Activated CD4-positive, CD25-positive, alpha-beta regulatory T cell treated with anti-CD3 and anti-CD28 coated beads, Interleukin-2, amount 50 U/mL, for 24 hours (primary cell): Measurements from ENCODE around the gene PTPRN2.

Experiments
- ATAC-seq, 2 donors: fragments of 150-1000 bp; cut with Tn5 transposase; one replicate each; pipeline ENCODE4 v1.10.0; 2021; ENCODE audit warnings: mild to moderate bottlenecking in 1 of 2, moderate library complexity in 1 of 2

PTPRN2 gene

GRCh38 chr7:157526005-157526912 lies 1061.4 kb downstream of the PTPRN2 start:
- no peak for ATAC-seq

DNA sequence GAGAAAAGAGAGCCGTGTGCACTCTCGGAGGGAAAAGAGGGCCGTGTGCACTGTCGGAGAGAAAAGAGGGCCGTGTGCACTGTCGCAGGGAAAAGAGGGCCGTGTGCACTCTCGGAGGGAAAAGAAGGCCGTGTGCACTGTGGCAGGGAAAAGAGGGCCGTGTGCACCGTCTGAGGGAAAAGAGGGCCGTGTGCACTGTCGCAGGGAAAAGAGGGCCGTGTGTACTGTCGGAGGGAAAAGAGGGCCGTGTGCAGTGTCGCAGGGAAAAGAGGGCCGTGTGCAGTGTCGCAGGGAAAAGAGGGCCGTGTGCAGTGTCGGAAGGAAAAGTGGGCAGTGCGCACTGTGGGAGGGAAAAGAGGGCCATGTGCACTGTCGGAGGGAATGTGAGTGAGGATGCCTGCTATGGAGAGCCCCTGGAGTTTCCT lies 1062.1 kb downstream of the PTPRN2 start:
- ATAC-seq: no peak

GRCh38 chr7:157524731-157525130 lies 1062.9 kb downstream of the PTPRN2 start:
- ATAC-seq: no peak

GRCh38 chr7:157523766-157524421 lies 1063.7 kb downstream of the PTPRN2 start:
- no peak for ATAC-seq

DNA sequence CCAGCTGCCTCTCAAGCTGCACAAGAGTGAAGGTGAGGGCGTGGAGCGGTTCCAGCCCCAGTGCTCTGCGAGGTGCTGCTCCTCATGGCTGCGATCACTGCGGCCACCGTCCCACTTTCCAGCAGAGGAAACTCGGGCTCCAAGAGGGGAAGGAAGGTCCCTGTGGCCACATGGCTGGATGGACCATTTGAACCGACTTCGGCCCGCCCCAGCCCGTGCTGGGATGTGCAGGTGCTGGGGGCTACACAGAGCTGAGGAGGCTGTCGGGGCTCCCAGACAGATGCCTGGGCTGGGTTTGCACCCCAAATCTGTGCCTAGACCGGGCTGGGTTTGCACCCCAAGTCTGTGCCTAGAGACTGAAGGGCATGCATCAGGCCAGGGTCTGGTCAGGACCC lies 1064.3 kb downstream of the PTPRN2 start:
- no peak for ATAC-seq

- no peak for ATAC-seq
Measured at GRCh38 chr7:157522954-157523353, 1064.7 kb downstream of the PTPRN2 start.

DNA sequence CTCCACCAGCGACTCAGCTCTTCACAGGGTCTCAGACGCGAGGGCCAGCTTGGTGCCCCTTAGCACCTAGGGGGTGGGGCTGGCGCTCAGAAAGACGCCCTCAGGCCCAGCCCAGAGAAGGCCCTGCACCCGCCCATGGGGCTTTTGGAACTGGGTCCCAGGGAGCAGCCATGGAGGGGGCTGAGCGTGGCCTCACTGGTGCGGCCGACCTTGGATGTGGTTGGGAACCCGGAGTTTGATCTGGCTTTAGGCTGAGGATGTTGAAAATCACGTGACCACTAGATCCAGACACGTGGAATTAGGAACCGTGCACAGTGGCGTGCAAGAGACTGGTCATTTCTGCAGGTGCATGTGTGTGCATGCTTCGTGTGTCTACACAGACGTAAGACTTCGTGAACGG lies 1065.4 kb downstream of the PTPRN2 start:
- ATAC-seq: no peak

DNA sequence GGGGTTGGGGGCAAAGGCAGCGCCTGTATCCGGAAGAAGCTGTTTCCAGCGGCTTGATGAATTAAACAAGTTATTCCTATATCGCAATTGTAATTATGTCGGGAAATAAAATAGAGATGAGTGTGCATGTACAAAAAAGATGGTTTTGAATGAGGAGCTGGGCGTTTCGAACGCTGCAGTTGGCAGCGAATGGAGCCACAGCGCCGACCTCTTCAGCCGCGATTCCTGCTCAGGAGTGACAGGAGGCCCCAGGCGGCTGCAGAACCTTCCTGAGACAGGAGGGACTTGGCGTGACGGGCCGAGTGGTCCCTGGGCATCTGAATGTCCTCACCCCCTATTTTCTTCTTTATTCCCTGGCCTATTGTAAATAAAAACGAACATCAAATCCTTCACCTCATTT lies 1065.9 kb downstream of the PTPRN2 start:
- ATAC-seq: no peak

DNA sequence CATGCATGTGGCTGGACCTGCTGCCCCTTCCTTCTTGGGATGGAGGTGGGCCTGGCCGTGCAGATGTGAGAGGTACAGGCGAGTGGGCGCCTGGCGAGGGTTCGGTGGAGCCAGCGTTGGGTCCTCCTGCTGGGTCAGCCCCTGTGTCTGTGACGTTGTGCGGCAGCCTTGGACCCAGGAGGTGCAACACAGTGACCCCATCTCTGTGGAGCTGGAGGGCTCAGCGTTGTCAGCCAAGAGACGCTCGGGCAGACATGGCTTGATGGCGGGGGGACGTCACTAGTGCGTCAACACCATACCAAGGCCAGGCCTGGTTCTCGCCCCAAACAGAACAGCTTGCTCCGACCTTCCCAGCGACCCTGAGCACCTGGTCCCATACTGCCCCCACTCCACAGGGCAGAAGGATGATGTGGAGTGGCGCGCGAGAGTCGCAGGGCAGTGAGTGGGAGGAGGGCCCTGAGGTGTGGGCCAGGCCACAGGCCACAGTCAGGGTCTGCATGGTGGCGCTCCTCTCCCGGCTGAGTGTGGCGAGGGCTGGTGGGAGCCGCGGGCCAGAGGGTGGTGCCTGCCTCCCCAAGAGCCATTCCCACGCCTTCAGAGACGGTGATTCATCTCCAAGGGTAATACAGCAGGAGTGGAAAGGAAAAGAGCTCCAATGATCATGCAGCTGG lies 1066.4 kb downstream of the PTPRN2 start:
- no peak for ATAC-seq

DNA sequence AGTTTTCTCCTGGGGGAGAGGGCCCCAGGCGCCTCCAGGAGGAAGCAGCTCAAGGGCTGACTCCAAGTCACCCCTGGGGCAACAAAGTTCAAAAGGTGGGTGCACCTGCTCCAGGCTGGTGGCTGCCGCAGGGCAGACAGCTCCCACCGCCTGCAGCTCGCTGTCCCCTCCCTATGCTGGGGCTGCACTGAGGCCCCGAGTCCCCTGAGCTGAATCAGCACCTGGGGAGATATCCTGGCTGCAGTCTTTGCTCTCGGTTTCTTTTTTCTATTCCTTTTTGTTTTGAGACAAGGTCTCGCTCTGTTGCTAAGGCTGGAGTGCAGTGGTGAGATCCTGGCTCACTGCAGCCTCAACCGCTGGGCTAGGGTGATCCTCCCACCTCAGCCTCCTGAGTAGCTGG lies 1067.4 kb downstream of the PTPRN2 start:
- no peak for ATAC-seq

DNA sequence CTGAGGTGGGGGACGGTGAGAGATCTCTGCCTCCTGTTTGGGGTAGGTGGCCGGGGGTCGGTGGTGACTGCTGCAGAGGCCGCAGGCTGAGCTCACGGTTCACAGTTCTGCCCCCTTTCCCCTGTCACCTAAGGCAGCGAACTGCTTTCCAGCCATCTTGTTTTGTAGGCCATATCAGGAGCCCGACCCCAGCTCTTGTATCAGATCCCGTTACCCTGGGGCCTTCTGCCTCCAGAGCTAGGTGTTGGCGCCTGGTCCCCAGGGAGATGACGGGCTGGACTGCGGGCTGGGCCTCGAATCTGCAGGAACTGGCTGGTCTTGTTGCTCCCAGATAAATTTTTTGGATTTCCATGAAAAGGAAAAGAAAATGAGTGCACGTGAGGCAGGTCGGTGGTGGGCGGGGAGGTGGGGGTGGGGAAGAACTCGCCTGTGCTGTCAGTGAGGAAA lies 1067.8 kb downstream of the PTPRN2 start:
- ATAC-seq: no peak

DNA sequence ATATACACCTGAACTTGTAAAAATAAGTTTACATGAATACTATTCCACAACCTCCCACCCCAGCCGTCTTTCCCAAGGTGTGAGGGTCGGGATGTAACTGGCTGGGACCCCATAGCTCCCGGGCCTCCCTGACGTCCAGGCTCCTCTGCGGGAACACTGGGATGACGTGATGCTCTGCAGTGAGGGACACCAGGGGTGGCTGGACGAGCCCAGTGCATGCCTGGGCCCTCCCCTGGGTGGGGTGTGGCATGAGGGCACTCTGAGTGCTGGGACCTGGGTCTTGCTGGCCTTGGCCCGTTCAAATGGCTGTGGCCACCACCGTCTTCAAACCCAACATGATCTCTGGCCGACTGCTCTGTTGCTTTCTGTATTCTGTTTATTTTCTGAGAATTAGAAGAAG lies 1068.4 kb downstream of the PTPRN2 start:
- ATAC-seq: no peak

DNA sequence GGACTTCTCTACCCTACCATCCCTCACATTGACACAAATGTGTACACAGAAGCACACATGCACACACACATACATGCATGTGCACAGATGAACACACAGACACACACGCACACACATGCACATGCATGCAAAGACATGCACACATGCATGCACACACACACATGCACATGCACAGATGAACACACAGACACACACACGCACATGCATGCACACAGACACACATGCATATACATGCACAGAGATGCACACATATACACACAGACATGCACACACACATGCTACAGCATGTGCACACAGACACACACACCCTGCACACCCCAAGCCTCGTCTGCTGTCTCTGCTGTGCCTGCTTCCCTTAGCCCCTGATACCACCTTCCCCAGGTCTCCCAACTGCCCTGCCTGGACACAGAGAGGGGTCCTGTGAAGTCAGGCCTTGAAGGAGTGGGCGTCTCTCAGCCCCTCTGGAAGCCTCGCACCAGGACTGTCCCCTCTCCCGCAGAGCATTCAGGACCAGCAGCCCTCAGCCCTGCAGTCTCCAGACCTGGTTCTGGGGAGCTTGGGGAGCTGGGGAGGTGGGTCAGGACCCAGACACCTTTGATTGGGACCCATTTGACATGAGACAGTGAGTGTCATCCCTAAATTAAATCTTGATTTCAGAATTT lies 1069.0 kb downstream of the PTPRN2 start:
- ATAC-seq: no peak

GRCh38 chr7:157517782-157518513 lies 1069.7 kb downstream of the PTPRN2 start:
- ATAC-seq: no peak

DNA sequence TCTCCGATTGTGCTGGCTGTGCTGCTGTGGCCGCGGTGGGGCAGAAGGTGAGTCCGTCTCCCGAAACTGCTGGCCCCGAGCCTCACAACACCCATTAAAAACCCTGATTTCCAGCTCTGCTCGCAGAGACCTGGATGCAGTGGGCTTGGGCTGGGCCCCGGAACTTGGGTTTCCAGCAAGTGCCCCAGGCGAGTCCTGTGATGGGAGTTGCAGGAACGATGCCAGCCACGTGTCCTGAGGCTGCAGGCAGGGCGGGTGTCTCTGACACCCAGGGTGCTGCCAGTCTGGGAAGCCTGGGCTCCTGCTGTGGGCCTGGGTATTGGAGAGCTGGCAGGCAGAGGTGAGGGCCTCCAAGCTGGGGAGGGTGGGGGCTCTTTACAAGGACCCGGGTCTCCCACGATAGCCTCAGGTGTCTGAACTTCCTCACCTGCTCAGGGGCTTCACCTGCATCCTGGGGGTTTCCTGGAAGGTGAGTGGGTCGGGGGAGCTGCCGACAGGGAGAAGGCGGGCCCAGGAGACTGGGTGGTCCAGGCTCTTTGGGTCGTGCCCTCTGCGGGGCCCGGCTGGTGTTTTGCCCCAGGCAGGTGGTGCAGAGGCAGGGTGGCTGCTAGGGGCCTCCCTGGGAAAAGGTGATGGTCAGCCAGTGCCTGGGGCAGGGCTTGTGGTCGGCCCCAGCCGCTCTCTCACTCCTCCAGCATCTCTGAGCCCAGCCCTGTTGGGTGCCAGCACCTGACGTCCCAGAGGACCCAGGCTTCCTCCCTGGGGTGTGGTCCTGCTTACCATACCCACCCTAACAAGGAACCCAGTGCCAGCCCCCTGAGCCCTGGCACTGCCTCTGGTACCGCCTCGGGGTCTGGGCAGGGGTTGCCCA lies 1070.5 kb downstream of the PTPRN2 start:
- no peak for ATAC-seq

GRCh38 chr7:157516311-157516710 lies 1071.3 kb downstream of the PTPRN2 start:
- no peak for ATAC-seq

GRCh38 chr7:157515342-157516041 lies 1072.1 kb downstream of the PTPRN2 start:
- no peak for ATAC-seq

GRCh38 chr7:157514746-157515145 lies 1072.9 kb downstream of the PTPRN2 start:
- ATAC-seq: no peak

DNA sequence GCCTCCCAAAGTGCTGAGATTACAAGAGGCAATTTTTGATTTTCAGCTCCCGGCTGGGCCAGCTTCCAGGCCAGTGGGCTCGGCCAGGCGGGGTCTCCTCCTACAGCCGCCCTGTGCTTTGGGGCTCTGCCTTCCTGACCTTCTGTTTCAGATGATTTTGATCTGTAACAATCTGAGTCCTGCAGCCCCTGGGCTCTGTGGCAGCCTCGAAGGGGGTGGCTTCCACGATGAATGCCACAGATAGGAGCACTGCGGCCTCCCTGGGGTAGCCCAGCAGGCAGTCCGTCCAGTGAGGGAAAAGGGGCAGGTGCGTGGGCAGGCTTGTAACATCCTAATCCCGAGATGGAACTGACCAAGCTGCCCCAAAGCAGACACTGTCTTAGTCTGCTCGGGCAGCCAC lies 1073.3 kb downstream of the PTPRN2 start:
- no peak for ATAC-seq

DNA sequence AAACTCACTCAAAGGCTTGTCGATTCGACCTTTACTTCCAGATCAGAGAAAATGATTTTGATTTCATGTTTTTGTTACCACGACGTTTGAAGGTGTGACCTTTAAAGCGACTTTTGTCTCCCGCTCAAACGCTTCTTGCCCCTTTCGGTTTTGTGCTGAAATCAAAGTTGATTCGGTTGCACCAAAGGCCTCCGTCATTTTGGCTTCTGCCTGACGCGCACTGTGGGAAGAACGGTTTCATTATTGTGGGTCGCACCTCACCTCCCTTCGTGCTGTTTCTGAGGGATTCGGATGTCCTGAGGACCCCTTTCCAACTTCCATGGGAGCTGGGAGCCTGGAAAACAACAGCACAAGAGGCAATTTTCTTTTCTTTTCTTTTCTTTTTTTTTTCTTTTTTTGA lies 1073.9 kb downstream of the PTPRN2 start:
- ATAC-seq: peak in 1 of 2 donors; percentile 53
